Naive B cell (primary cell): Measurements from ENCODE around the gene CNTN3. TPM values are rescaled to one million over a fixed set of nuclear protein-coding genes. Genes with fewer than 3 reads are reported as not detected.

ENCODE experiments used
- ATAC-seq, 2 donors: fragments of 150-1000 bp; cut with Tn5 transposase; 2 replicates each; pipeline ENCODE4 v1.10.0; 2021; ENCODE audit warnings: low read depth in 2 of 2, mild to moderate bottlenecking in 2 of 2, moderate library complexity in 2 of 2
- DNase-seq: peaks from one replicate; pipeline ENCODE4 v3.0.0; 2022
- H3K27ac Mint-ChIP-seq, 6 donors: one replicate each; pipeline ENCODE4 v1.8.0; 2020 to 2022; ENCODE audit warnings: mild to moderate bottlenecking in 6 of 6, mixed read lengths in 6 of 6, moderate library complexity in 5 of 6, inconsistent platforms in 2 of 6
- H3K27me3 Mint-ChIP-seq, 3 donors: one replicate each; pipeline ENCODE4 v1.8.0; 2021 to 2022; ENCODE audit warnings: mixed read lengths in 3 of 3, mild to moderate bottlenecking in 1 of 3
- H3K36me3 Mint-ChIP-seq, 2 donors: one replicate each; pipeline ENCODE4 v1.8.0; 2020 to 2022; ENCODE audit warnings: mixed read lengths in 2 of 2, inconsistent platforms in 1 of 2, mild to moderate bottlenecking in 1 of 2
- H3K4me1 Mint-ChIP-seq, 3 donors: one replicate each; pipeline ENCODE4 v1.8.0; 2020 to 2022; ENCODE audit warnings: mixed read lengths in 3 of 3, inconsistent platforms in 1 of 3, mild to moderate bottlenecking in 1 of 3, moderate library complexity in 1 of 3
- H3K4me3 Mint-ChIP-seq, 8 donors: one replicate each; pipeline ENCODE4 v1.8.0; 2020 to 2022; ENCODE audit warnings: mild to moderate bottlenecking in 8 of 8, mixed read lengths in 8 of 8, moderate library complexity in 8 of 8, inconsistent platforms in 2 of 8
- H3K9me3 Mint-ChIP-seq, 7 donors: one replicate each; pipeline ENCODE4 v1.8.0; 2020 to 2022; ENCODE audit warnings: mixed read lengths in 7 of 7, mild to moderate bottlenecking in 5 of 7, inconsistent platforms in 2 of 7, moderate library complexity in 1 of 7
- polyA plus RNA-seq, 6 donors: library from polyadenylated mRNA; unstranded; fragments of 300-500 nt; fragmentation: Illumina TruSeq; gene quantifications; one replicate each; pipeline ENCODE4 v1.2.3, GENCODE V29; 2021; ENCODE audit warnings: low read depth in 6 of 6

CNTN3 gene
- polyA plus RNA-seq, 6 donors from 2014 or later = not detected

- H3K4me1 Mint-ChIP-seq = no peaks in the 10 kb centered on the region
- H3K36me3 Mint-ChIP-seq = no peaks in the 10 kb centered on the region
- H3K9me3 Mint-ChIP-seq = peaks cover 0 to 6% (median 2%) of the 10 kb centered on the region in 7 donors
- DNase-seq (no peak), ATAC-seq (no peak)
- no peak overlapping the region for H3K4me3 Mint-ChIP-seq
- H3K27me3 Mint-ChIP-seq = no peaks in the 10 kb centered on the region
- H3K27ac Mint-ChIP-seq = no peak overlapping the region
Measured at GRCh38 chr3:74630602-74631001, 16.1 kb upstream of the CNTN3 start.

GRCh38 chr3:74626011-74626410, 11.6 kb upstream of the CNTN3 start:
- Mint-ChIP-seq H3K4me1 (no peaks in the 10 kb centered on the region), H3K9me3 (peaks cover 0 to 4% (median 2%) of the 10 kb centered on the region in 7 donors), H3K4me3 (no peak overlapping the region), H3K36me3 (no peaks in the 10 kb centered on the region), H3K27me3 (no peaks in the 10 kb centered on the region), H3K27ac (no peak overlapping the region)
- ATAC-seq = no peak
- DNase-seq = no peak

GRCh38 chr3:74624301-74624700, 9.8 kb upstream of the CNTN3 start:
- Mint-ChIP-seq H3K9me3 (peaks cover 0 to 4% (median 2%) of the 10 kb centered on the region in 7 donors), H3K4me1 (no peaks in the 10 kb centered on the region), H3K36me3 (no peaks in the 10 kb centered on the region), H3K27me3 (no peaks in the 10 kb centered on the region), H3K27ac (no peak overlapping the region), H3K4me3 (no peak overlapping the region)
- DNase-seq = no peak
- ATAC-seq = no peak

- Mint-ChIP-seq H3K9me3 (peaks cover 0 to 4% (median 0%) of the 10 kb centered on the region in 7 donors), H3K4me1 (no peaks in the 10 kb centered on the region), H3K36me3 (no peaks in the 10 kb centered on the region), H3K27ac (no peak overlapping the region), H3K27me3 (no peaks in the 10 kb centered on the region), H3K4me3 (no peak overlapping the region)
- DNase-seq (no peak), ATAC-seq (no peak)
Measured at GRCh38 chr3:74623261-74623836, 8.9 kb upstream of the CNTN3 start.

- ATAC-seq (no peak), DNase-seq (no peak)
- H3K4me3 Mint-ChIP-seq = no peak overlapping the region
- H3K36me3 Mint-ChIP-seq = no peaks in the 10 kb centered on the region
- no peaks in the 10 kb centered on the region for H3K27me3 Mint-ChIP-seq
- H3K4me1 Mint-ChIP-seq = no peaks in the 10 kb centered on the region
- H3K27ac Mint-ChIP-seq = no peak overlapping the region
- no peaks in the 10 kb centered on the region for H3K9me3 Mint-ChIP-seq
Measured at GRCh38 chr3:74621581-74621980, 7.1 kb upstream of the CNTN3 start.

GRCh38 chr3:74617776-74618175, 3.3 kb upstream of the CNTN3 start:
- no peak for ATAC-seq
- Mint-ChIP-seq H3K27ac (no peak overlapping the region), H3K36me3 (no peaks in the 10 kb centered on the region), H3K4me1 (no peaks in the 10 kb centered on the region), H3K9me3 (peaks cover 0 to 3% (median under 1%) of the 10 kb centered on the region in 7 donors), H3K27me3 (peaks cover 14 to 22% (median 17%) of the 10 kb centered on the region in 3 donors), H3K4me3 (no peak overlapping the region)
- DNase-seq = no peak

GRCh38 chr3:74613521-74614106, 845 bp downstream of the CNTN3 start:
- no peak for DNase-seq
- H3K27me3 Mint-ChIP-seq = peaks cover 20 to 29% (median 28%) of the 10 kb centered on the region in 3 donors
- H3K36me3 Mint-ChIP-seq = no peaks in the 10 kb centered on the region
- ATAC-seq = no peak
- no peak overlapping the region for H3K27ac Mint-ChIP-seq
- no peaks in the 10 kb centered on the region for H3K4me1 Mint-ChIP-seq
- peaks cover 0 to 9% (median 3%) of the 10 kb centered on the region in 7 donors for H3K9me3 Mint-ChIP-seq
- no peak overlapping the region for H3K4me3 Mint-ChIP-seq

GRCh38 chr3:74613060-74613459, 1.4 kb downstream of the CNTN3 start:
- DNase-seq = no peak
- Mint-ChIP-seq H3K36me3 (no peaks in the 10 kb centered on the region), H3K9me3 (peaks cover 0 to 9% (median 3%) of the 10 kb centered on the region in 7 donors), H3K4me3 (no peak overlapping the region), H3K27ac (no peak overlapping the region), H3K4me1 (no peaks in the 10 kb centered on the region), H3K27me3 (peaks cover 20 to 29% (median 28%) of the 10 kb centered on the region in 3 donors)
- ATAC-seq = no peak

GRCh38 chr3:74611206-74611605, 3.3 kb downstream of the CNTN3 start:
- H3K9me3 Mint-ChIP-seq = peaks cover 0 to 9% (median 3%) of the 10 kb centered on the region in 7 donors
- DNase-seq (no peak), ATAC-seq (no peak)
- no peak overlapping the region for H3K4me3 Mint-ChIP-seq
- H3K4me1 Mint-ChIP-seq = no peaks in the 10 kb centered on the region
- H3K27ac Mint-ChIP-seq = no peak overlapping the region
- H3K36me3 Mint-ChIP-seq = no peaks in the 10 kb centered on the region
- H3K27me3 Mint-ChIP-seq = peaks cover 20 to 28% (median 26%) of the 10 kb centered on the region in 3 donors

- no peak for DNase-seq
- H3K27me3 Mint-ChIP-seq = peaks cover 7 to 14% (median 7%) of the 10 kb centered on the region in 3 donors
- no peaks in the 10 kb centered on the region for H3K36me3 Mint-ChIP-seq
Measured at GRCh38 chr3:74607803-74608202, 6.7 kb downstream of the CNTN3 start.

GRCh38 chr3:74606996-74607395, 7.5 kb downstream of the CNTN3 start:
- peaks cover 0 to 9% (median 0%) of the 10 kb centered on the region in 3 donors for H3K27me3 Mint-ChIP-seq
- ATAC-seq = no peak
- H3K36me3 Mint-ChIP-seq = no peaks in the 10 kb centered on the region
- H3K4me1 Mint-ChIP-seq = no peaks in the 10 kb centered on the region
- H3K9me3 Mint-ChIP-seq = peaks cover 0 to 11% (median under 1%) of the 10 kb centered on the region in 7 donors
- DNase-seq = no peak
- H3K27ac Mint-ChIP-seq = no peak overlapping the region
- no peak overlapping the region for H3K4me3 Mint-ChIP-seq

More at GRCh38 chr3:74607803-74608202, 6.7 kb downstream of the CNTN3 start:
- ATAC-seq = no peak
- peaks cover 0 to 11% (median 1%) of the 10 kb centered on the region in 7 donors for H3K9me3 Mint-ChIP-seq
- H3K27ac Mint-ChIP-seq = no peak overlapping the region
- H3K4me3 Mint-ChIP-seq = no peak overlapping the region
- no peaks in the 10 kb centered on the region for H3K4me1 Mint-ChIP-seq

- no peak overlapping the region for H3K4me3 Mint-ChIP-seq
Measured at GRCh38 chr3:74605437-74605836, 9.0 kb downstream of the CNTN3 start.

GRCh38 chr3:74603292-74603691, 11.2 kb downstream of the CNTN3 start:
- Mint-ChIP-seq H3K4me3 (no peak overlapping the region), H3K27me3 (peaks cover 0 to 4% (median 0%) of the 10 kb centered on the region in 3 donors), H3K36me3 (no peaks in the 10 kb centered on the region), H3K9me3 (peaks cover 0 to 16% (median 3%) of the 10 kb centered on the region in 7 donors), H3K27ac (no peak overlapping the region), H3K4me1 (no peaks in the 10 kb centered on the region)
- ATAC-seq (no peak), DNase-seq (no peak)

More at GRCh38 chr3:74605437-74605836, 9.0 kb downstream of the CNTN3 start:
- Mint-ChIP-seq H3K36me3 (no peaks in the 10 kb centered on the region), H3K27ac (no peak overlapping the region), H3K4me1 (no peaks in the 10 kb centered on the region), H3K9me3 (peaks cover 0 to 16% (median 0%) of the 10 kb centered on the region in 7 donors), H3K27me3 (peaks cover 0 to 9% (median 0%) of the 10 kb centered on the region in 3 donors)
- ATAC-seq = no peak
- no peak for DNase-seq

- H3K27me3 Mint-ChIP-seq = peaks cover 0 to 4% (median 0%) of the 10 kb centered on the region in 3 donors
- H3K9me3 Mint-ChIP-seq = peaks cover 0 to 16% (median 3%) of the 10 kb centered on the region in 7 donors
- H3K4me1 Mint-ChIP-seq = no peaks in the 10 kb centered on the region
- no peak overlapping the region for H3K4me3 Mint-ChIP-seq
- DNase-seq (no peak), ATAC-seq (no peak)
- H3K36me3 Mint-ChIP-seq = no peaks in the 10 kb centered on the region
- no peak overlapping the region for H3K27ac Mint-ChIP-seq
Measured at GRCh38 chr3:74602471-74602870, 12.0 kb downstream of the CNTN3 start.
